Measurements from ENCODE around the gene PSD2. TPM values are rescaled to one million over a fixed set of nuclear protein-coding genes. Genes with fewer than 3 reads are reported as not detected.
A peak's percentile ranks its signal among the peaks of the same experiment; 100 is the strongest.

Gene PSD2
- total RNA-seq, 1 experiment from 2014 or later = 0.22 TPM

DNA sequence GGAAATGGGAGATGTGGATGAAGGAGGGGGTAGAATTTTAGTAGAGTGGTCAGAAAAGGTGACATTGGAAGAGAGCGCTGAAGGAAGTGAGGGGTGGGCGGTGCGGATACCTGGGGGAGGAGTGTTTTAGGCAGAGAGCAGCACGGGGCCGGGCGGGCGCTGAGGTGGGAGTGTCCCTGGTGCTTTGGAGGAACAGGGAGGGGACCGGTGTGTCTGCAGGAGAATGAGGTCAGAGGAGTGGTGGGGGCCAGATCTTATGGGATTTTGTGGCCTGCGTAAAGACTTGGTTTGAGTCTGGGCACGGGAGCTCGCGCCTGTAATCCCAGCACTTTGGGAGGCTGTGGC lies 5.8 kb upstream of the PSD2 start:
- Histone ChIP-seq H4K8ac (replicated peaks; ENCODE audit: insufficient read length, low read depth, low read length) (no peak overlapping the region), H3T11ph (ENCODE audit: low read length) (no peak overlapping the region), H2BK12ac (ENCODE audit: insufficient read length, low read depth, low read length) (no peak overlapping the region), H3K4ac (ENCODE audit: low read depth, low read length) (no peak overlapping the region), H2BK120ac (ENCODE audit: low read depth, low read length, poor library complexity, severe bottlenecking) (no peak overlapping the region), H2BK20ac (ENCODE audit: low read depth, low read length, poor library complexity, severe bottlenecking) (no peak overlapping the region), H4K20me1 (ENCODE audit: control insufficient read depth, insufficient read depth, insufficient read length) (peaks cover 4% of the 10 kb centered on the region), H3K9ac (ENCODE audit: extremely low read depth, insufficient read length, low read length) (no peak overlapping the region), H4K5ac (ENCODE audit: insufficient read length, low read depth, low read length) (no peak overlapping the region), H2BK5ac (ENCODE audit: insufficient read length, low read length) (no peak overlapping the region), H3K9me3 (ENCODE audit: control insufficient read depth, low read depth, low read length) (no peaks in the 10 kb centered on the region), H2BK15ac (ENCODE audit: low read depth, low read length) (no peak overlapping the region), H3K18ac (ENCODE audit: insufficient read length, low read depth, low read length) (no peak overlapping the region), H3K79me1 (ENCODE audit: insufficient read depth, low read depth, low read length, poor library complexity, severe bottlenecking) (no peaks in the 10 kb centered on the region), H3K79me2 (ENCODE audit: insufficient read depth, low read length) (no peaks in the 10 kb centered on the region), H2AFZ (ENCODE audit: low read length) (no peak overlapping the region), H3K4me2 (ENCODE audit: insufficient read depth, insufficient read length, low read length) (no peak overlapping the region), H3K27me3 (ENCODE audit: insufficient read depth, low read length) (peaks cover 23% of the 10 kb centered on the region), H2AK5ac (ENCODE audit: insufficient read length, low read length) (no peak overlapping the region), H3K56ac (ENCODE audit: insufficient read length, low read depth, low read length) (no peak overlapping the region), H3K27ac (ENCODE audit: insufficient read length, low read depth, low read length) (no peak overlapping the region), H4K91ac (ENCODE audit: insufficient read length, low read depth, low read length) (no peak overlapping the region), H3K14ac (ENCODE audit: insufficient read depth, low read length) (no peak overlapping the region), H3K23ac (ENCODE audit: insufficient read length, low read depth, low read length) (no peak overlapping the region), H3K23me2 (ENCODE audit: insufficient read length, low read depth, low read length, poor library complexity, severe bottlenecking) (peaks cover 4% of the 10 kb centered on the region), H3K4me1 (ENCODE audit: insufficient read depth, low read length) (no peaks in the 10 kb centered on the region)
- DNase-seq = peak; percentile 54
- TF ChIP-seq, protein P1, sequence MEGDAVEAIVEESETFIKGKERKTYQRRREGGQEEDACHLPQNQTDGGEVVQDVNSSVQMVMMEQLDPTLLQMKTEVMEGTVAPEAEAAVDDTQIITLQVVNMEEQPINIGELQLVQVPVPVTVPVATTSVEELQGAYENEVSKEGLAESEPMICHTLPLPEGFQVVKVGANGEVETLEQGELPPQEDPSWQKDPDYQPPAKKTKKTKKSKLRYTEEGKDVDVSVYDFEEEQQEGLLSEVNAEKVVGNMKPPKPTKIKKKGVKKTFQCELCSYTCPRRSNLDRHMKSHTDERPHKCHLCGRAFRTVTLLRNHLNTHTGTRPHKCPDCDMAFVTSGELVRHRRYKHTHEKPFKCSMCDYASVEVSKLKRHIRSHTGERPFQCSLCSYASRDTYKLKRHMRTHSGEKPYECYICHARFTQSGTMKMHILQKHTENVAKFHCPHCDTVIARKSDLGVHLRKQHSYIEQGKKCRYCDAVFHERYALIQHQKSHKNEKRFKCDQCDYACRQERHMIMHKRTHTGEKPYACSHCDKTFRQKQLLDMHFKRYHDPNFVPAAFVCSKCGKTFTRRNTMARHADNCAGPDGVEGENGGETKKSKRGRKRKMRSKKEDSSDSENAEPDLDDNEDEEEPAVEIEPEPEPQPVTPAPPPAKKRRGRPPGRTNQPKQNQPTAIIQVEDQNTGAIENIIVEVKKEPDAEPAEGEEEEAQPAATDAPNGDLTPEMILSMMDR (conservative IDR thresholded peaks at IDR 0.05) = no peak
- H3K4me3 Mint-ChIP-seq = no peak overlapping the region; a peak in 1 of 5 replicates
- H3K4me1 Mint-ChIP-seq = peaks cover 5 to 10% of the 10 kb centered on the region in 2 experiments
- H3K27me3 Mint-ChIP-seq (ENCODE audit: low read depth) = peaks cover 89% of the 10 kb centered on the region
- H3K9me3 Mint-ChIP-seq = no peaks in the 10 kb centered on the region; a peak in 1 of 5 replicates
- WGBS (ENCODE audit: extremely low coverage, insufficient read length, low lambda C conversion rate) = no CpG with 5 or more reads among the region's 12 CpGs
- H3K27ac Mint-ChIP-seq = no peak overlapping the region
- H3K36me3 Mint-ChIP-seq (ENCODE audit: insufficient read depth in 1 of 3, low read depth in 3 of 3) = no peaks in the 10 kb centered on the region; a peak in 1 of 7 replicates

Measured in H9 (cell line).